Endothelial cell of umbilical vein (primary cell): ENCODE data around the gene FBXO3. TPM values are rescaled to one million over a fixed set of nuclear protein-coding genes. Genes with fewer than 3 reads are reported as not detected.

ENCODE experiments used
- BruUV-seq: library from RNA; stranded (reverse); fragments of 400-500 nt; replicated peaks from 2 replicates; lab custom pipeline; 2021; lab: Mats Ljungman, UMichigan
- CTCF ChIA-PET: fragments of 300-600, 350-600 bp; sonication (Branson Sonifier 250); formaldehyde crosslinking; loops from one replicate; lab custom pipeline; 2021; ENCODE audit warnings: antibody characterized with exemption, inconsistent platforms; lab: Charles Lee
- POLR2A ChIA-PET: fragments of 300-600, 350-600 bp; sonication (Branson Sonifier 250); formaldehyde crosslinking; loops from one replicate; lab custom pipeline; 2021; ENCODE audit warnings: antibody characterized with exemption, inconsistent platforms; lab: Charles Lee
- DNase-seq: peaks from one replicate; pipeline ENCODE4 v3.0.0-alpha.2; 2011; ENCODE audit warnings: low read depth, low spot score
- FAIRE-seq: peaks from 2 replicates; lab custom pipeline; 2011; peaks lifted over from hg19 to GRCh38; lab: Jason Lieb, UNC
- H2AFZ ChIP-seq: 2 replicates; pipeline ENCODE4 v1.6.0; 2012; ENCODE audit warnings: low read depth, low read length, control low read depth, inconsistent platforms
- H3K27ac ChIP-seq: 2 replicates; pipeline ENCODE4 v1.5.1; 2011; ENCODE audit warnings: low read depth, mild to moderate bottlenecking, control low read depth, low read length, moderate library complexity; ENCODE audit not compliant: insufficient read depth
- H3K27me3 ChIP-seq, 2 experiments: 2 replicates each; pipeline versions ENCODE4 v1.6.0 to v1.6.1; 2011; ENCODE audit warnings: low read length in 2 of 2, mixed read lengths in 1 of 2; ENCODE audit not compliant: control insufficient read depth in 2 of 2, insufficient read depth in 2 of 2
- H3K36me3 ChIP-seq, 2 experiments: 2 replicates in 1 of 2; 3 replicates in 1 of 2; pipeline ENCODE4 v1.5.1; 2011; ENCODE audit warnings: low read length in 2 of 2, mild to moderate bottlenecking in 1 of 2, moderate library complexity in 1 of 2; ENCODE audit not compliant: control insufficient read depth in 2 of 2, insufficient read depth in 2 of 2; ENCODE audit errors: extremely low read depth in 1 of 2
- H3K4me1 ChIP-seq: 3 replicates; pipeline ENCODE4 v1.5.1; 2011; ENCODE audit warnings: mild to moderate bottlenecking, low read length; ENCODE audit not compliant: control insufficient read depth, insufficient read depth; ENCODE audit errors: extremely low read depth
- H3K4me2 ChIP-seq: 2 replicates; pipeline ENCODE4 v1.6.1; 2011; ENCODE audit warnings: low read length, control low read depth, mixed read lengths; ENCODE audit not compliant: insufficient read depth
- H3K4me3 ChIP-seq, 3 experiments: fragments of 200-600 bp in 1 of 3; sonication (generic), shearing (Covaris generic) in 1 of 3; replicated peaks in 1 of 3; 2 replicates each; pipeline ENCODE4 v1.5.1; 2011 to 2016; ENCODE audit warnings: control low read depth in 3 of 3, low read length in 3 of 3, mild to moderate bottlenecking in 2 of 3, inconsistent platforms in 1 of 3, low read depth in 1 of 3, moderate library complexity in 1 of 3; ENCODE audit not compliant: insufficient read depth in 1 of 3
- H3K79me2 ChIP-seq: 2 replicates; pipeline ENCODE4 v1.6.0; 2012; ENCODE audit warnings: low read length, inconsistent platforms; ENCODE audit not compliant: control insufficient read depth, insufficient read depth
- H3K9ac ChIP-seq: replicated peaks from 2 replicates; pipeline ENCODE3; 2011; ENCODE audit warnings: low read length, control low read depth; ENCODE audit not compliant: insufficient read depth; ENCODE audit errors: extremely low read depth
- H3K9me1 ChIP-seq: replicated peaks from 3 replicates; pipeline ENCODE4 v1.6.0; 2011; ENCODE audit warnings: mild to moderate bottlenecking, low read length; ENCODE audit not compliant: control insufficient read depth, insufficient read depth; ENCODE audit errors: extremely low read depth
- H3K9me3 ChIP-seq: replicated peaks from 2 replicates; pipeline ENCODE4 v1.5.1; 2012; ENCODE audit warnings: low read length, inconsistent platforms; ENCODE audit not compliant: control insufficient read depth, insufficient read depth
- H4K20me1 ChIP-seq: replicated peaks from 2 replicates; pipeline ENCODE3; 2011; ENCODE audit warnings: mild to moderate bottlenecking, low read length; ENCODE audit not compliant: control insufficient read depth, insufficient read depth; ENCODE audit errors: extremely low read depth
- CTCF ChIP-seq, 2 donors: IDR thresholded peaks; 1 replicate in 1 of 2; 2 replicates in 1 of 2; pipeline ENCODE4 v1.5.1; 2011; ENCODE audit warnings: low read length in 2 of 2, mild to moderate bottlenecking in 2 of 2, moderate library complexity in 2 of 2, control low read depth in 1 of 2, inconsistent platforms in 1 of 2, low read depth in 1 of 2; ENCODE audit not compliant: insufficient read depth in 1 of 2; ENCODE audit errors: extremely low read depth in 1 of 2
- EZH2 ChIP-seq: IDR thresholded peaks from 2 replicates; pipeline ENCODE4 v1.6.1; 2012; ENCODE audit warnings: borderline replicate concordance, low read depth, mild to moderate bottlenecking, moderate library complexity, low read length, inconsistent platforms; ENCODE audit not compliant: severe bottlenecking
- FOS ChIP-seq: IDR thresholded peaks from 2 replicates; pipeline ENCODE4 v1.6.1; 2011; ENCODE audit warnings: mild to moderate bottlenecking, low read length, moderate library complexity, borderline replicate concordance; ENCODE audit not compliant: insufficient read depth
- GATA2 ChIP-seq: IDR thresholded peaks from 2 replicates; pipeline ENCODE4 v1.7.0; 2011; ENCODE audit warnings: low read depth, mild to moderate bottlenecking, moderate library complexity, mixed read lengths, low read length; ENCODE audit not compliant: insufficient read length, insufficient read depth
- JUN ChIP-seq: IDR thresholded peaks from 2 replicates; pipeline ENCODE4 v1.6.1; 2011; ENCODE audit warnings: borderline replicate concordance, low read depth; ENCODE audit not compliant: insufficient read length, insufficient read depth
- MAX ChIP-seq: IDR thresholded peaks from 2 replicates; pipeline ENCODE4 v1.6.1; 2011; ENCODE audit not compliant: insufficient read depth, insufficient read length
- MYC ChIP-seq: IDR thresholded peaks from one replicate; pipeline ENCODE4 v1.6.1; 2011; ENCODE audit warnings: mild to moderate bottlenecking, low read depth, low read length
- POLR2A ChIP-seq: IDR thresholded peaks from 2 replicates; pipeline ENCODE4 v1.6.1; 2012; ENCODE audit warnings: low read depth, mild to moderate bottlenecking, control low read depth, low read length
- POLR2AphosphoS5 ChIP-seq: IDR thresholded peaks from 2 replicates; pipeline ENCODE4 v1.6.1; 2012; ENCODE audit warnings: low read depth, mild to moderate bottlenecking, control low read depth, low read length, moderate library complexity; ENCODE audit not compliant: insufficient read depth
- dilution Hi-C: fragments of 300-500 bp; cut with MboI; formaldehyde crosslinking; loops from one replicate; pipeline ENCODE4 v1.15.0; 2019; ENCODE audit warnings: low sequenced_read_pairs; ENCODE audit not compliant: extremely low pct_ligation_motif_present
- intact Hi-C: fragments of 100-400 bp; cut with micrococcal nuclease; formaldehyde crosslinking; loops from one replicate; pipeline ENCODE4 v1.10.0; 2022
- polyA plus RNA-seq, 4 experiments: library from polyadenylated mRNA; depleted of rRNA in 3 of 4; stranded (reverse) in 3 of 4; unstranded in 1 of 4; fragments of >200 nt; gene quantifications; 2 replicates each; pipeline versions ENCODE4 v1.2.1 to v1.2.3, GENCODE V29; 2011 to 2012; ENCODE audit warnings: missing spikeins in 1 of 4
- total RNA-seq: library from RNA; stranded (reverse); gene quantifications from 2 replicates; pipeline ENCODE4 v1.2.3, GENCODE V29; 2021

FBXO3 gene
- total and polyA plus RNA-seq, 2 donors (not counting 3 experiments of a cell fraction or from before 2014, with no cell fraction given) = 18.0 to 23.1 TPM

GRCh38 chr11:33696931-33697638 is 77.2 kb downstream of the FBXO3 start:
- dilution Hi-C loops (no loop called here), intact Hi-C loops (no loop called here)
- FAIRE-seq = no peak
- Histone ChIP-seq H3K9me3 (no peaks in the 10 kb centered on the region), H3K4me2 (no peak overlapping the region), H3K79me2 (no peaks in the 10 kb centered on the region), H3K36me3 (no peaks in the 10 kb centered on the region), H3K9ac (no peak overlapping the region), H4K20me1 (no peaks in the 10 kb centered on the region), H3K9me1 (no peaks in the 10 kb centered on the region), H3K27ac (no peak overlapping the region), H3K4me3 (no peak overlapping the region), H3K4me1 (peaks cover 47% of the 10 kb centered on the region), H3K27me3 (no peaks in the 10 kb centered on the region), H2AFZ (no peak overlapping the region)
- no peak for DNase-seq
- BruUV-seq = no TSS peak
- TF ChIP-seq MAX (no peak), POLR2A (no peak), POLR2AphosphoS5 (no peak), FOS (no peak), MYC (no peak), EZH2 (no peak), JUN (no peak), CTCF (IDR thresholded peaks at IDR 0.05; ENCODE audit: extremely low read depth in 1 of 2, insufficient read depth in 1 of 2, low read depth in 1 of 2, low read length in 2 of 2) (no peak), GATA2 (no peak)
- ChIA-PET POLR2A (no interaction called here), CTCF (interaction anchor here (1.4 kb wide), 1 partner anchor 45 kb away, joined by 9 read pairs; no protein-coding TSS in a partner anchor)
